DND-41 (cell line): ENCODE measurements around the gene PPP1R1B.

Source experiments
- CTCF ChIP-seq: IDR thresholded peaks from 2 replicates; pipeline ENCODE4 v1.5.1; 2012; ENCODE audit warnings: borderline replicate concordance, low read length, moderate library complexity, mild to moderate bottlenecking; ENCODE audit not compliant: poor library complexity, severe bottlenecking; ENCODE audit errors: extremely low read depth
- EZH2 ChIP-seq: IDR thresholded peaks from 3 replicates; pipeline ENCODE4 v1.6.1; 2012; ENCODE audit warnings: borderline replicate concordance, low read depth, mild to moderate bottlenecking, moderate library complexity, low read length, inconsistent platforms; ENCODE audit not compliant: severe bottlenecking

- no peak for TF ChIP-seq CTCF
- no peak for TF ChIP-seq EZH2
Measured at GRCh38 chr17:39580082-39580468, 46.7 kb upstream of the PPP1R1B start.
